ENCODE measurements around the gene PCSK4. TPM values are rescaled to one million over a fixed set of nuclear protein-coding genes. Genes with fewer than 3 reads are reported as not detected.

The PCSK4 gene
- total RNA-seq, 1 donor from 2014 or later, result 0.53 TPM

DNA sequence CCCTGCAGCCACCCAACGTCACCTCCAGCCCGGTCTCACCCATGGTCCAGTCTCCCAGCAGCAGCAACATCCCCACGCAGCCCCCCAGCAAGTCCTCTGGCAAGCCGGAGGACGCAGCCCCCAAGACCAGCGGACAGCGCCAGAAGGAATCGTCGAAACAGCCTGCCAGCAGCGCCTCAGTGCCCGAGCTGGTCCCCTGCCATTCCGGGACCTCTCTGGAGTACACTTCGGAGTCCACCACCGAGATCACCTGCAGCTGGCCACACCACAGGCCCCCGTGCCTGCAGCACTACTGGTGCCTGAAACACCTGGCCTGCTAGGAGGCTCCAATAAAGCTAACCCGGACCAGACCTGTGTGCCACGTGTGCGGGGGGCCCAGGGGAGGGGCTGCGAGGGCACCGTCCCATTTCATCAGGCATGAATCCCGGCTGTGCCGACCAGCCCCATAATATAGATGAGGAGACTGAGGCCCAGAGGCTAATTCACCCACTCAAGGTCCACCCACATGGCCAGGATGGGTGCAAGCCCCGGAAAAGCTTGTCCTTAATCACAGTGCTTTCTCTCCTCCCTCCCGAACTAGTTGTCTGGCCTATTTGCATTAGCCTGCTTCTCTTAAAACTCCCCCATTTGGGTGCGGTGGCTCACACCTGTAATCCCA, 7.6 kb upstream of the PCSK4 start:
- DNase-seq (ENCODE audit: low read depth), result no peak
- TF ChIP-seq, protein P1, sequence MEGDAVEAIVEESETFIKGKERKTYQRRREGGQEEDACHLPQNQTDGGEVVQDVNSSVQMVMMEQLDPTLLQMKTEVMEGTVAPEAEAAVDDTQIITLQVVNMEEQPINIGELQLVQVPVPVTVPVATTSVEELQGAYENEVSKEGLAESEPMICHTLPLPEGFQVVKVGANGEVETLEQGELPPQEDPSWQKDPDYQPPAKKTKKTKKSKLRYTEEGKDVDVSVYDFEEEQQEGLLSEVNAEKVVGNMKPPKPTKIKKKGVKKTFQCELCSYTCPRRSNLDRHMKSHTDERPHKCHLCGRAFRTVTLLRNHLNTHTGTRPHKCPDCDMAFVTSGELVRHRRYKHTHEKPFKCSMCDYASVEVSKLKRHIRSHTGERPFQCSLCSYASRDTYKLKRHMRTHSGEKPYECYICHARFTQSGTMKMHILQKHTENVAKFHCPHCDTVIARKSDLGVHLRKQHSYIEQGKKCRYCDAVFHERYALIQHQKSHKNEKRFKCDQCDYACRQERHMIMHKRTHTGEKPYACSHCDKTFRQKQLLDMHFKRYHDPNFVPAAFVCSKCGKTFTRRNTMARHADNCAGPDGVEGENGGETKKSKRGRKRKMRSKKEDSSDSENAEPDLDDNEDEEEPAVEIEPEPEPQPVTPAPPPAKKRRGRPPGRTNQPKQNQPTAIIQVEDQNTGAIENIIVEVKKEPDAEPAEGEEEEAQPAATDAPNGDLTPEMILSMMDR (IDR thresholded peaks at IDR 0.05; ENCODE audit: insufficient read depth, low read length, severe bottlenecking), result no peak

DNA sequence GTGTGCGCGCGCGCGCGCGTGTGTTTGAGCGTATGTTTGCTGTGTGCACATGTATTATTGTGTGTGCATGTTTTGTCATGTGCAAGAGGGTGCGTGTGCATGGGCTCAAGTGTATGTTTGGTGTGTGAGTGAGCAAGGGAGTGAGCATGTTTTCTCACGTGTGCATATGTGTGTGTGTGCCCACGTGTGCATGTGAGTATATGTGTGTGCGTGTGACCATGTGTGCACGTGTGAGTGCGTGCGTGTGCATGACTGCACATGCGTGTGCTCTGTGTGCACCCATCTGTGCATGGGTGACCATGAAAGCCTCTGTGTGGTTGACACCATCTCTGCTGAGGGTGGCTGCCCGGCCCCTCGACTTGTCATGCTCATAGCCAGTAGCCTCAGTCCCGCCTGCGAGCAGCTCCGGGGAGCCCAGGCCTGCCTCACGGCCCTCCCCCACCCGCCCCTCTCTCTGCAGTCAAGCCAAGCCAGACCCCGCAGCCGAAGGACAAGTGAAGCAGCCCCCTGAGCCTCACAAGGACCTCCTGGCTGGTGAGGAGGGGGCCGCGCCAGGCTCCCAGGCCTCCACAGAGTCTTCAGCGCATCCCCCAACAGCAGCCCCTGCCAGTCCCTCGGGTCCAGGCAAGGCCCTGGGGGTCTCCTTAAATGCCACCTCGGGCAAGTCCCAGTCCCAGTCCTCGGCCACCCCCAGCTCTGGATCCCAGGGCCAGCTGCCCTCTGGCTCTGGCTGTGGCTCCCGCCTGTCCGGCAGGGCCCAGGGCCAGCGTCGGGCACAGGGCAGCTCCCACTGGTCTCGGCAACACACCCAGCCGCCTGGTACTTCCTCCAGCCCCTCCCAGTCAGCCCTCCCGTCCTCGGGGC, 6.8 kb upstream of the PCSK4 start:
- no peaks in the 10 kb centered on the region for H3K27me3 ChIP-seq (ENCODE audit: control insufficient read depth, insufficient read depth, low read length)
- no peaks in the 10 kb centered on the region for H3K36me3 ChIP-seq (ENCODE audit: control insufficient read depth, insufficient read depth, low read length)
- DNase-seq (ENCODE audit: low read depth) (no peak), FAIRE-seq (peak; percentile 87)
- no peak overlapping the region for H3K4me3 ChIP-seq (ENCODE audit: low read depth, low read length)
- TF ChIP-seq, protein P1 (IDR thresholded peaks at IDR 0.05; ENCODE audit: insufficient read depth, low read length, severe bottlenecking), result no peak

More for the DNA sequence above, 7.6 kb upstream of the PCSK4 start:
- Histone ChIP-seq H3K36me3 (ENCODE audit: control insufficient read depth, insufficient read depth, low read length) (no peaks in the 10 kb centered on the region), H3K27me3 (ENCODE audit: control insufficient read depth, insufficient read depth, low read length) (no peaks in the 10 kb centered on the region), H3K4me3 (ENCODE audit: low read depth, low read length) (no peak overlapping the region)
- no peak for FAIRE-seq

DNA sequence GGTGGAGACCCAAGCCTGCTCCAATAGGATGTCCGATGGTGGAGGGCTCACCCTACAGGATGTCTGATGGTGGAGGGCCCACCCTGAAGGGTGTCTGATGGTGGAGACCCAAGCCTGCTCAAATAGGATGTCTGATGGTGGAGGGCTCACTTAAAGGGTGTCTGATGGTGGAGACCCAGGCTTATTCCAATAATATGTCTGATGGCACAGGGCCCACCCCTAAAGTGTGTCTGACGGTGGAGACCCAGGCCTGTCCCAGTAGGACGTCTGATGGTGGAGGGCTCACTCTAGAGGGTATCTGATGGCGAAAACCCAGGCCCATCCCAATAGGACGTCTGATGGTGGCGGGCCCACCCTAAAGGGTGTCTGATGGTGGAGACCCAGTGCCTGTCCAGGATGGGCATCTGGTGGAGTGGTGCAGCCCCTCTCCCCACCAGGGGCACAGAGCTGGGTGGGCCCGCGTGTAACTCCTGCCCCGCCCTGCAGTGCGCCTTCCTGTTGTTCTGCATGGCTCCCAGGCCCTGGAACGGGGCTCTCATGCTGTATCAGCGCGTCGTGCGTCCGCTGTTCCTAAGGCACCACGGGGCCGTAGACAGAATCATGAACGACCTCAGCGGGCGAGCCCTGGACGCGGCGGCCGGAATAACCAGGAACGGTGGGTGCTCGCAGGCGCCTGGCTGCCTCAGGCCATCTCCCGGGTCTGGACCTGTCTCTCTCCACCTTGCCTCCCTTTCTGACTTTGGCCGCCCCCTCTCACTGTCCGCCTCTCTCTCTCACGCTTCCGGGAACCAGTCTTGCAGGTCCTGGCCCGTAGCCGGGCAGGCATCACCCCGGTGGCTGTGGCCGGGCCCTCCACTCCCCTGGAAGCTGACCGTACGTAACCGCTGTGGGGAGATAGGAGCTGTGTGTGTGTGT, 5.9 kb upstream of the PCSK4 start:
- H3K36me3 ChIP-seq (ENCODE audit: control insufficient read depth, insufficient read depth, low read length), result no peaks in the 10 kb centered on the region
- DNase-seq (ENCODE audit: low read depth), result peak; percentile 44
- no peaks in the 10 kb centered on the region for H3K27me3 ChIP-seq (ENCODE audit: control insufficient read depth, insufficient read depth, low read length)
- no peak for FAIRE-seq
- TF ChIP-seq, protein P1 (IDR thresholded peaks at IDR 0.05; ENCODE audit: insufficient read depth, low read length, severe bottlenecking), result no peak
- H3K4me3 ChIP-seq (ENCODE audit: low read depth, low read length), result no peak overlapping the region

DNA sequence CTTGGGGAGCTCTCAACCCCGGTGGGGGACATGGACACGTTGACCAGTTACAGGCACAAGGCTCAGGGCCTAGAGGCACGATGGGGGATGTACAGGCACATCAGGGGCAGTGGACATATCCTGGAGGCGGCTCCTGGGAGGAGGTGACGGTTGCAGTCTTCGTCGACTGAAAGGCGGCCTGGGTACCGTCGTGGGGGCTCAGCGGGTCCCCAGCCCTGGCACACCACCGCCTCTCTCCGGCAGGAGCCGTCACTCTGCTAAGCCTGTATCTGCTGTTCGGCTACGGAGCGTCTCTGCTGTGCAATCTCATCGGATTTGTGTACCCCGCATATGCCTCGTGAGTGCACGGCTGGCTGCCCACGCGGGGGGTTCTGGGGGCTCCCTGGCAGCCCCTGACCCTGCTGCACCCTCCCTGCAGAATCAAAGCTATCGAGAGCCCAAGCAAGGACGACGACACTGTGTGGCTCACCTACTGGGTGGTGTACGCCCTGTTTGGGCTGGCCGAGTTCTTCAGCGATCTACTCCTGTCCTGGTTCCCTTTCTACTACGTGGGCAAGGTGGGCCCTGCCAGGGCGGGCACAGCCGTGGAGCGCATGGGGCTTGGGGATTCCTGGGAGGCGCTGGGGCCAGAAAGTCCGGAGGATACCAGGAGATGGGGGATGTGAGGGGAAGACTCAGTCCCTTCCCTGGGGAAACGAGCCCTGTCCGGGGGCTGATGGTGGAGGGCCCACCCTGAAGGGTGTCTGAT, 5.1 kb upstream of the PCSK4 start:
- H3K36me3 ChIP-seq (ENCODE audit: control insufficient read depth, insufficient read depth, low read length), result no peaks in the 10 kb centered on the region

More for the DNA sequence above, 5.1 kb upstream of the PCSK4 start:
- no peak for FAIRE-seq
- DNase-seq (ENCODE audit: low read depth), result no peak
- TF ChIP-seq, protein P1 (IDR thresholded peaks at IDR 0.05; ENCODE audit: insufficient read depth, low read length, severe bottlenecking), result no peak
- no peaks in the 10 kb centered on the region for H3K27me3 ChIP-seq (ENCODE audit: control insufficient read depth, insufficient read depth, low read length)
- H3K4me3 ChIP-seq (ENCODE audit: low read depth, low read length), result no peak overlapping the region

All from bronchial epithelial cell (primary cell).